Measurements from ENCODE around the gene PRRG4. TPM values are rescaled to one million over a fixed set of nuclear protein-coding genes. Genes with fewer than 3 reads are reported as not detected.
"Not testable (repeated sequence)": the region's sequence is repeated elsewhere in the genome, so short reads cannot be mapped to it uniquely, and the experiment has no call there.

Gene PRRG4
- 2.3 and 2.6 TPM in 2 replicates for total RNA-seq (2014; rRNA removed; shearing (Covaris generic); ENCODE audit: low replicate concordance)

DNA sequence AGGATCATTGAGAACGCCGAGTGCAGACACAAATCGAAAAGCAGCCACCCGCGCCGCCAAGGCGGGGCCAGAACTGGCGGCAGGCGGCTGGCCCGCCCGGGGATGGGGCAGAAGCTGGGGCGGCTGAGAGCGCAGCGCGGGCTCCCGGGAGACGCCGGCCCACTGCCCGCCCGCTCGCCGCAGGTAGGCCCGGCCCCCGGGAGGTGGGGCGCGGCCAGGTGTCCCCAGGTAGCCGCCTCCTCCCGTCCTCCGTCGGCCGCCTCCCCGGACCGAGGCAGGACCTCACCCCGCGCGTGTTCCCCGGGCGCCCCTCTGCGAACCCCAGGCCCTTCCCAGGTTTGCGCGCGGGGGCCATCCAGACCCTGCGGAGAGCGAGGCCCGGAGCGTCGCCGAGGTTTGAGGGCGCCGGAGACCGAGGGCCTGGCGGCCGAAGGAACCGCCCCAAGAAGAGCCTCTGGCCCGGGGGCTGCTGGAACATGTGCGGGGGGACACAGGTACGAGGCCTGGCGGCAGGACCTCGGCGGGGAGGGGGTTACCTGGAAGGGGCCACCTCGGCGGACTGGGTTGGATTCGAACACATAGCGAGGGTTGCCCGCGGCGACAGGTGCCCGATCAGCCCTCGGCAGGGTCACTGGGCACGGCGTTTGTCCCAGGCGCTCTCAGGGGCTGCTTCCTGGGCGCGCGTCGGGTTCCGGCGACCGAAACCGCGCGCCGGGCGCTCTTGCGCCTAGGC lies at the start of gene PRRG4:
TSS of gene PRRG4 (plus strand) at position 248 of the 733 bp plus-strand sequence. CDS start 603 bp downstream, outside the sequence.
- in situ Hi-C loops (cut with HindIII; ENCODE audit: low pct_unique_long_range_greater_than_20kb, low sequenced_read_pairs), result no loop called here

GRCh38 chr11:32780839-32781238 lies 48.9 kb upstream of the PRRG4 start:
- DNase-seq (ENCODE audit: low read depth); in situ Hi-C loops (cut with HindIII; ENCODE audit: low pct_unique_long_range_greater_than_20kb, low sequenced_read_pairs): not testable (repeated sequence)

More for the DNA sequence above, at the start of gene PRRG4:
- DNase-seq (ENCODE audit: low read depth), result peak; percentile 42

DNA sequence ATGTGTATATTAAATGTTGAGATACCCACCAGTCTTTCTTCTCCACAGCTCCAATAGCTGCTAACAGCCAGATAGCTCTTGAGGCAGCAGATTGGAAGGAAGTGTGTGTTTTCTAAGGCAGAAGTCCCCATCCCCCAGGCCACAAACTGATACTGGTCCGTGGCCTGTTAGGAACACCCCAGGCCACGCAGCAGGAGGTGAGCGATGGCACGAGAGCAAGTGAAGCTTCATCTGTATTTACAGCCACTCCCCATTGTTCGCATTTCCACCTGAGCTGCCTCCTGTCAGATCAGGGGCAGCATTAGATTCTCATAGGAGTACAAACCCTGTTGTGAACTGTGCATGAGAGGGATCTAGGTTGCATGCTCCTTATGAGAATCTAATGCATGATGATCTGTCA lies 48.0 kb upstream of the PRRG4 start:
- in situ Hi-C loops (cut with HindIII; ENCODE audit: low pct_unique_long_range_greater_than_20kb, low sequenced_read_pairs), result no loop called here

GRCh38 chr11:32785262-32785661 lies 44.5 kb upstream of the PRRG4 start:
- in situ Hi-C loops (cut with HindIII; ENCODE audit: low pct_unique_long_range_greater_than_20kb, low sequenced_read_pairs), result no loop called here
- DNase-seq (ENCODE audit: low read depth), result no peak

More for the DNA sequence above, 48.0 kb upstream of the PRRG4 start:
- DNase-seq (ENCODE audit: low read depth), result no peak

DNA sequence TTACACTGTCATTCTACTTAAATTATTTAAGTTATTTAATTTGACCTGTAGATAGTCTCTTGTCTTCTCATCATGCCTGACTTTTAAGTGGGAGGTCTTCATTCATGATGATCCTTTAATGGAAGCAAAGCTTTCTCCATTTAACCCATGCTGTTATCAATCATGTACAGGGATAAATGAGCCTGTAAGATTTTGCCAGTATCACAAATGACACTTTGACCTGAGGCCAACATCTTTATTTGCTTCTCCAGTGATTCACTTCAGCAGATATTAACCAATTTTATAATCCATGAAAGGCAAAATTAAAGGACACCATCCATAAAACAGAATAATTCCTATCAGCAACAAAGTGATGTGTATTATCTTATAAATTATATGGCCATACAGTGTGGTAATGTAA lies 42.9 kb upstream of the PRRG4 start:
- in situ Hi-C loops (cut with HindIII; ENCODE audit: low pct_unique_long_range_greater_than_20kb, low sequenced_read_pairs), result no loop called here
- DNase-seq (ENCODE audit: low read depth), result no peak

GRCh38 chr11:32790916-32791315 lies 38.8 kb upstream of the PRRG4 start:
- DNase-seq (ENCODE audit: low read depth), result no peak
- in situ Hi-C loops (cut with HindIII; ENCODE audit: low pct_unique_long_range_greater_than_20kb, low sequenced_read_pairs), result no loop called here

- DNase-seq (ENCODE audit: low read depth), result no peak
- in situ Hi-C loops (cut with HindIII; ENCODE audit: low pct_unique_long_range_greater_than_20kb, low sequenced_read_pairs), result no loop called here
These were observed 37.4 kb upstream of the PRRG4 start for GRCh38 chr11:32792111-32792947.

GRCh38 chr11:32792948-32793475 lies 36.7 kb upstream of the PRRG4 start:
- peak; percentile 40 for DNase-seq (ENCODE audit: low read depth)
- in situ Hi-C loops (cut with HindIII; ENCODE audit: low pct_unique_long_range_greater_than_20kb, low sequenced_read_pairs), result no loop called here

DNA sequence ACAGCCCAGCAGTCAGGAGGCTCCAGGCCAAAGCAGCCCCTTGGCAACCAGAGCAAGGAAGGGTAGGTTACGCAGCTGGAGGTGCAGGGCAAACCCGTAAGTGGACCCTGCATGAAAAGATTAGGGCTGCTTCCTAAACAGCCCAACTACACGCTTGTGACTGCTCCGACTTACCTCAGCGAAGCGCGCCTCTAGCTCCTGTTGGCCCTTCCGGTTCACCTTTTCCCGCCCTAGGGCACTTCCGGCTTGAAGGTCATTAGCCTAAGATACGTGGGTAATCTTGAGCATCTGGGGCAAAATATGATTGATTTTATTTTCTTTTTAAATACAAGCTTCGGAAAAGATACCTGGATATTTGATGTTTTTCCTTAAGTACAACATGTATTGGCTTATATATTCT lies 35.3 kb upstream of the PRRG4 start, which contains the start of gene CCDC73:
TSS of gene CCDC73 (minus strand) at position 224 of the 400 bp plus-strand sequence. CDS start 34,419 bp downstream, outside the sequence.
- no peak for DNase-seq (ENCODE audit: low read depth)
- in situ Hi-C loops (cut with HindIII; ENCODE audit: low pct_unique_long_range_greater_than_20kb, low sequenced_read_pairs), result no loop called here

GRCh38 chr11:32796425-32796824 lies 33.3 kb upstream of the PRRG4 start:
- in situ Hi-C loops (cut with HindIII; ENCODE audit: low pct_unique_long_range_greater_than_20kb, low sequenced_read_pairs), result no loop called here

DNA sequence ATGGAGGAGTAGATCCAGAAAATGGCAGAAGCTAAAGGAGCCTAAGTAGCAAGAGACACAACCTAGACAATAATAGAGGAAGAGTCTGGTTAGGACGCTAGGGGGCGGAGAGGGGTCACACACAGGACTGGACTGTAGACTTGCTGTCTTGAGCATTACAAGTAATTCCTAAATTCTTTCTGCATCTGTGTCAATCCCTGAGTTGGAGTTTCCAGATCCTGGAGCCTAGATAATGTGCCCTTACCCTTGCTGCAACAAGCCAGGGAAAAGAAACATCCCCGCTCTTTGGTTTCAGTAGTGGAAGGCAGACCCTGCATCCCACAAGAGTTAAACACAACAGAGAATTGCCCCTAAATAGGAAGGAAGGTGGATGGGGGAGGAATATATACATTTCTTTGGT lies 20.4 kb upstream of the PRRG4 start:
- in situ Hi-C loops (cut with HindIII; ENCODE audit: low pct_unique_long_range_greater_than_20kb, low sequenced_read_pairs), result no loop called here
- DNase-seq (ENCODE audit: low read depth), result peak; percentile 56

More at GRCh38 chr11:32796425-32796824, 33.3 kb upstream of the PRRG4 start:
- DNase-seq (ENCODE audit: low read depth), result no peak

DNA sequence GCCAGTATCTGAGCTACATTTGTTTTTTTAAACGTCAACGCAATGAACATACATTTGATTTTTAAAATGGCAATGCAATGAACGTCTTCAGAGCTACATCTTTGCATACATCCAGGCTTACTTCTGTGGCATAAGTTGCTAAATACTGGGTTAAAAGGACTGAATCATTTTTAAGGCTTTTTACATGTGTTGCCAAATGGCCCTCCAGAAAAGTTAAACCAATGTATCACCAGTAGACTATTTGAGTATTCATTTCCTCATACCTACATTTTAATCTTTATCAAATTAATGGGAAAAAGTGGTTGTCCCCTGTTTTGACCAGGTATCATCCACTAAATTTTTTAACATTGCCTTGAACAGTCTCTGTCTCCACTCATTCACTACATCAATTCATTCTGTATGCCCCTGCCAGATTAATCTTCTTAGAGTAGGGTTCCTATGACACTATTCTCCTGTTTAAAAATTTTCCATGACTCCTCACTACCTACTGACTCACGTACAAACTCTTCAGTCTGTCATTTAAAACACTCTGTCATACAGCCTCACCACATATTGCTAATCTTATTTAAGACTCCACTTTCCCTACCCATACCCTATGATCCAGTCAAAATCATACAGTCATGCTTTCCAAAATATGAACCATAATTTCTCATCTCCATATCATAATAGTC lies 12.4 kb upstream of the PRRG4 start:
- in situ Hi-C loops (cut with HindIII; ENCODE audit: low pct_unique_long_range_greater_than_20kb, low sequenced_read_pairs), result no loop called here
- no peak for DNase-seq (ENCODE audit: low read depth)

- DNase-seq (ENCODE audit: low read depth), result no peak
- in situ Hi-C loops (cut with HindIII; ENCODE audit: low pct_unique_long_range_greater_than_20kb, low sequenced_read_pairs), result no loop called here
These were observed 11.9 kb upstream of the PRRG4 start for GRCh38 chr11:32817852-32818183.

DNA sequence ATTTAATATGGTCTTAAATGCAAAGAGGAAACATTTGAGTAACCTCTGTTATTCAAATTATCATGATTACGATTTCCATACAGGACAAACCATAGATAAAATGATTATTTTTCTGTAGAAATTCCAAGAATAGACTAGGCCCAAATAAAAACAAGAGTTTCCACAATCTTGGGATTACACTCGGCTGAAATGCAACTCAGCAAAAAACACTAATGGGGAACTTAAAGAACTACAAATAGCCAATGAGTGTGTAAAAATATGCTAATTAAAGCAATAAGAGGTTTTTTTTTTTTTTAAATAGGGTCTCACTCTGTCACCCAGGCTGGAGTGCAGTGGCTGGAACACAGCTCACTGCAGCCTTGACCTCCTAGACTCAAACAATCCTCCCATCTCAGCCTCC lies 10.5 kb upstream of the PRRG4 start:
- in situ Hi-C loops (cut with HindIII; ENCODE audit: low pct_unique_long_range_greater_than_20kb, low sequenced_read_pairs), result no loop called here
- no peak for DNase-seq (ENCODE audit: low read depth)

- in situ Hi-C loops (cut with HindIII; ENCODE audit: low pct_unique_long_range_greater_than_20kb, low sequenced_read_pairs), result no loop called here
- DNase-seq (ENCODE audit: low read depth), result no peak
These were observed 9.2 kb upstream of the PRRG4 start for GRCh38 chr11:32820497-32820896.

- in situ Hi-C loops (cut with HindIII; ENCODE audit: low pct_unique_long_range_greater_than_20kb, low sequenced_read_pairs), result no loop called here
These were observed 8.2 kb upstream of the PRRG4 start for GRCh38 chr11:32821517-32821916.

GRCh38 chr11:32821917-32822560 lies 7.7 kb upstream of the PRRG4 start:
- in situ Hi-C loops (cut with HindIII; ENCODE audit: low pct_unique_long_range_greater_than_20kb, low sequenced_read_pairs), result no loop called here
- no peak for DNase-seq (ENCODE audit: low read depth)

More at GRCh38 chr11:32821517-32821916, 8.2 kb upstream of the PRRG4 start:
- peak; percentile 13 for DNase-seq (ENCODE audit: low read depth)

DNA sequence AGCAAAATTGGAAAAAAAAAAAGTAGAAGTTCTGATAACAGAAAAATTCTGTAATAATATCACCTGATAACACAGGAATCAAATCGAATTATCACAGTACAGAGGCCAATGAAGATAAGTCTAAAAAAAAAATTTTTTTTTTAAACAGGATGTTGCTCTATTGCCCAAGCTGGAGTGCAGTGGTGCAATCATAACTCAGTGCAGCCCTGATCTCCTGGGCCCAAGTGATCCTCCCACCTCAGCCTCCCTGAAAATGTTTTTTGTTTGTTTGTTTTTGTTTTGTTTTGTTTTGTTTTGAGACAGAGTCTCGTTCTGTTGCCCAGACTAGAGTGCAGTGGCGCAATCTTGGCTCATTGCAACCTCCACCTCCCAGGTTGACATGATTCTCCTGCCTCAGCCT lies 6.1 kb upstream of the PRRG4 start:
- DNase-seq (ENCODE audit: low read depth); in situ Hi-C loops (cut with HindIII; ENCODE audit: low pct_unique_long_range_greater_than_20kb, low sequenced_read_pairs): not testable (repeated sequence)

All from Caki2 (cell line).